Adipocyte (in vitro differentiated cells): ENCODE measurements around the gene PSORS1C1.

Experiments used
- DNase-seq: peaks from one replicate; pipeline ENCODE4 v3.0.0-alpha.2; 2015; ENCODE audit warnings: low read depth
- H3K27me3 ChIP-seq: replicated peaks from 2 replicates; pipeline ENCODE4 v1.7.0; 2013; ENCODE audit warnings: mild to moderate bottlenecking, low read length, moderate library complexity; ENCODE audit not compliant: control insufficient read depth, insufficient read depth
- H3K36me3 ChIP-seq: 2 replicates; pipeline ENCODE4 v1.7.0; 2013; ENCODE audit warnings: low read length, mild to moderate bottlenecking, moderate library complexity; ENCODE audit not compliant: control insufficient read depth, insufficient read depth, severe bottlenecking
- H3K4me1 ChIP-seq: 2 replicates; pipeline ENCODE4 v1.7.0; 2013; ENCODE audit warnings: mild to moderate bottlenecking, low read length, moderate library complexity; ENCODE audit not compliant: control insufficient read depth, insufficient read depth
- H3K4me3 ChIP-seq: 2 replicates; pipeline ENCODE4 v1.7.0; 2013; ENCODE audit warnings: mild to moderate bottlenecking, low read length, moderate library complexity
- H3K9ac ChIP-seq: 2 replicates; pipeline ENCODE4 v1.7.0; 2013; ENCODE audit warnings: mild to moderate bottlenecking, low read length, moderate library complexity
- H3K9me3 ChIP-seq: 2 replicates; pipeline ENCODE4 v1.7.0; 2013; ENCODE audit warnings: mild to moderate bottlenecking, low read length, moderate library complexity; ENCODE audit not compliant: control insufficient read depth

PSORS1C1 gene

GRCh38 chr6:31083742-31084354 lies 30.8 kb upstream of the PSORS1C1 start:
- no peak overlapping the region for H3K4me3 ChIP-seq
- DNase-seq, result peak; percentile 63

GRCh38 chr6:31086788-31087440 lies 27.7 kb upstream of the PSORS1C1 start:
- H3K36me3 ChIP-seq, result no peaks in the 10 kb centered on the region
- H3K9ac ChIP-seq, result peak overlapping the region; percentile 60
- no peaks in the 10 kb centered on the region for H3K27me3 ChIP-seq
- peak; percentile 62 for DNase-seq
- H3K9me3 ChIP-seq, result no peaks in the 10 kb centered on the region
- peaks cover 22% of the 10 kb centered on the region for H3K4me1 ChIP-seq
- H3K4me3 ChIP-seq, result peak overlapping the region; percentile 35

More at GRCh38 chr6:31083742-31084354, 30.8 kb upstream of the PSORS1C1 start:
- Histone ChIP-seq H3K9me3 (no peaks in the 10 kb centered on the region), H3K36me3 (no peaks in the 10 kb centered on the region), H3K27me3 (no peaks in the 10 kb centered on the region), H3K9ac (no peak overlapping the region), H3K4me1 (peaks cover 22% of the 10 kb centered on the region)

- H3K27me3 ChIP-seq, result no peaks in the 10 kb centered on the region
- no peaks in the 10 kb centered on the region for H3K36me3 ChIP-seq
- peaks cover 22% of the 10 kb centered on the region for H3K4me1 ChIP-seq
- H3K9ac ChIP-seq, result peak overlapping the region; percentile 60
- peak overlapping the region; percentile 9 for H3K4me3 ChIP-seq
- DNase-seq, result peak; percentile 98
- no peaks in the 10 kb centered on the region for H3K9me3 ChIP-seq
Observed at GRCh38 chr6:31087494-31088089, 27.0 kb upstream of the PSORS1C1 start.

- H3K36me3 ChIP-seq, result no peaks in the 10 kb centered on the region
- no peak overlapping the region for H3K4me3 ChIP-seq
- no peak overlapping the region for H3K9ac ChIP-seq
- H3K27me3 ChIP-seq, result peaks cover 3% of the 10 kb centered on the region
- no peak for DNase-seq
- H3K9me3 ChIP-seq, result no peaks in the 10 kb centered on the region
- peaks cover 13% of the 10 kb centered on the region for H3K4me1 ChIP-seq
Observed at GRCh38 chr6:31090275-31090972, 24.2 kb upstream of the PSORS1C1 start.

GRCh38 chr6:31090973-31091364 lies 23.6 kb upstream of the PSORS1C1 start:
- Histone ChIP-seq H3K9ac (no peak overlapping the region), H3K4me1 (peaks cover 13% of the 10 kb centered on the region), H3K27me3 (peaks cover 3% of the 10 kb centered on the region), H3K9me3 (no peaks in the 10 kb centered on the region), H3K36me3 (no peaks in the 10 kb centered on the region), H3K4me3 (no peak overlapping the region)
- DNase-seq, result no peak

- Histone ChIP-seq H3K4me1 (peaks cover 8% of the 10 kb centered on the region), H3K9me3 (no peaks in the 10 kb centered on the region), H3K9ac (no peak overlapping the region), H3K4me3 (no peak overlapping the region), H3K36me3 (no peaks in the 10 kb centered on the region), H3K27me3 (peaks cover 3% of the 10 kb centered on the region)
- DNase-seq, result no peak
Observed at GRCh38 chr6:31091680-31092079, 22.9 kb upstream of the PSORS1C1 start.

- H3K4me3 ChIP-seq, result no peak overlapping the region
- peaks cover 3% of the 10 kb centered on the region for H3K27me3 ChIP-seq
- no peak for DNase-seq
- no peak overlapping the region for H3K9ac ChIP-seq
- H3K4me1 ChIP-seq, result peaks cover 2% of the 10 kb centered on the region
- no peaks in the 10 kb centered on the region for H3K36me3 ChIP-seq
- no peaks in the 10 kb centered on the region for H3K9me3 ChIP-seq
Observed at GRCh38 chr6:31092238-31092637, 22.4 kb upstream of the PSORS1C1 start.

GRCh38 chr6:31092769-31093505 lies 21.7 kb upstream of the PSORS1C1 start:
- H3K27me3 ChIP-seq, result peaks cover 3% of the 10 kb centered on the region
- no peaks in the 10 kb centered on the region for H3K9me3 ChIP-seq
- H3K4me1 ChIP-seq, result no peaks in the 10 kb centered on the region
- no peak overlapping the region for H3K9ac ChIP-seq
- no peak for DNase-seq
- H3K4me3 ChIP-seq, result no peak overlapping the region
- no peaks in the 10 kb centered on the region for H3K36me3 ChIP-seq

GRCh38 chr6:31094389-31094881 lies 20.2 kb upstream of the PSORS1C1 start:
- Histone ChIP-seq H3K9me3 (no peaks in the 10 kb centered on the region), H3K36me3 (no peaks in the 10 kb centered on the region), H3K4me1 (no peaks in the 10 kb centered on the region), H3K4me3 (no peak overlapping the region), H3K9ac (no peak overlapping the region), H3K27me3 (peaks cover 3% of the 10 kb centered on the region)
- no peak for DNase-seq

- no peaks in the 10 kb centered on the region for H3K9me3 ChIP-seq
- no peak overlapping the region for H3K9ac ChIP-seq
- no peak overlapping the region for H3K4me3 ChIP-seq
- peaks cover 3% of the 10 kb centered on the region for H3K27me3 ChIP-seq
- no peak for DNase-seq
- H3K4me1 ChIP-seq, result no peaks in the 10 kb centered on the region
- H3K36me3 ChIP-seq, result no peaks in the 10 kb centered on the region
Observed at GRCh38 chr6:31096215-31096614, 18.4 kb upstream of the PSORS1C1 start.
